GM06990 (cell line): Measurements from ENCODE around the gene SERPINA3.

ENCODE experiments used
- DNase-seq: peaks from one replicate; pipeline ENCODE4 v3.0.0-alpha.2; 2011; ENCODE audit not compliant: insufficient read length; ENCODE audit errors: extremely low read depth
- H3K27me3 ChIP-seq: replicated peaks from 2 replicates; pipeline ENCODE4 v1.6.0; 2011; ENCODE audit warnings: low read length; ENCODE audit not compliant: control insufficient read depth, insufficient read depth
- H3K36me3 ChIP-seq: 2 replicates; pipeline ENCODE4 v1.5.1; 2011; ENCODE audit warnings: low read length; ENCODE audit not compliant: control insufficient read depth, insufficient read depth
- H3K4me3 ChIP-seq: replicated peaks from 2 replicates; pipeline ENCODE4 v1.5.1; 2011; ENCODE audit warnings: low read depth, mild to moderate bottlenecking, control low read depth, low read length
- TF ChIP-seq, protein P1 (sequence below): IDR thresholded peaks from 2 replicates; pipeline ENCODE4 v1.5.1; 2011; ENCODE audit warnings: low read length, control low read depth, mild to moderate bottlenecking, inconsistent platforms; ENCODE audit not compliant: insufficient read depth, poor library complexity, severe bottlenecking

SERPINA3 gene

DNA sequence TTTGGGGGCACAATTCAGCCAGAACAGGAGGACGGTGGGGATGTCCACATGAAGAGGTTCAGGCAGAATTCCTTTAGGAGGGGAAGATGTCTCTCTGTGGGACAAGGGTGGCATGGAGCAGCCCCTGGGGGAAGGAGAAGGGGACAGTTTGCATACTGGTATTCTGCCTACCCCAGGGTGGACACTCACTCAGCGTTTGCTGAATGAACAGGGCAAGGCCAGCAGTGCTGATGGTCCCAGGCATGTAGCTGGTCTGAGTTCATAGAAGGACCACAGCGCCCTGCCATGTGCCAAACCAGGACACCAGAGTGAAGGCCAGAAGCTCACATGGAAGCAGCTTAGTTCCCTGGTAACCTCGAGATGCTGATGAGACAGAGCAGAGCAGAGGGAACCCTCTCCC lies 25.6 kb upstream of the SERPINA3 start:
- DNase-seq, result no peak
- TF ChIP-seq, protein P1, sequence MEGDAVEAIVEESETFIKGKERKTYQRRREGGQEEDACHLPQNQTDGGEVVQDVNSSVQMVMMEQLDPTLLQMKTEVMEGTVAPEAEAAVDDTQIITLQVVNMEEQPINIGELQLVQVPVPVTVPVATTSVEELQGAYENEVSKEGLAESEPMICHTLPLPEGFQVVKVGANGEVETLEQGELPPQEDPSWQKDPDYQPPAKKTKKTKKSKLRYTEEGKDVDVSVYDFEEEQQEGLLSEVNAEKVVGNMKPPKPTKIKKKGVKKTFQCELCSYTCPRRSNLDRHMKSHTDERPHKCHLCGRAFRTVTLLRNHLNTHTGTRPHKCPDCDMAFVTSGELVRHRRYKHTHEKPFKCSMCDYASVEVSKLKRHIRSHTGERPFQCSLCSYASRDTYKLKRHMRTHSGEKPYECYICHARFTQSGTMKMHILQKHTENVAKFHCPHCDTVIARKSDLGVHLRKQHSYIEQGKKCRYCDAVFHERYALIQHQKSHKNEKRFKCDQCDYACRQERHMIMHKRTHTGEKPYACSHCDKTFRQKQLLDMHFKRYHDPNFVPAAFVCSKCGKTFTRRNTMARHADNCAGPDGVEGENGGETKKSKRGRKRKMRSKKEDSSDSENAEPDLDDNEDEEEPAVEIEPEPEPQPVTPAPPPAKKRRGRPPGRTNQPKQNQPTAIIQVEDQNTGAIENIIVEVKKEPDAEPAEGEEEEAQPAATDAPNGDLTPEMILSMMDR, result no peak
- H3K4me3 ChIP-seq, result no peak overlapping the region
- H3K27me3 ChIP-seq, result no peaks in the 10 kb centered on the region; the same call in 1 of the 2 replicates
- H3K36me3 ChIP-seq, result no peaks in the 10 kb centered on the region

DNA sequence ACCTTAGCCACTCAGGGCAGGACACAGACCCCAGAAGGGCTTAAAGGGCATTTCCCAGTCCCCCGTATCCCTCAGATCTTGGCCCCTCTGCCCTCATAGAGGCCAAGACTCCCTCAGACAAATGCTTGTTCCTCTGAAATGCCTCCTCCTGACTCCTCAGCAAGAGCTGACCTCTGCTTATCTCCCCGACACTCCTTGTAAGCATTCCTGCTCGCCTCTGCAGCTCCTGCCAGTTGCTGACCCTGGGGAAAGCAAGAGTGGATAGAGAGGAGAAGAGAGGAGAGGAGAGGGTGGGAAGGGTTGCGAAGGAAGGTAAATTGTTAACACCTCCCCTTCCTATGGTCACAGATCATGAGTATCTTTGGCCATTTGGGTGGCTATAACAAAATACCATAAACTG lies 23.9 kb upstream of the SERPINA3 start:
- DNase-seq, result no peak
- no peaks in the 10 kb centered on the region; the same call in 1 of the 2 replicates for H3K27me3 ChIP-seq
- H3K4me3 ChIP-seq, result no peak overlapping the region
- no peaks in the 10 kb centered on the region for H3K36me3 ChIP-seq
- TF ChIP-seq, protein P1, result no peak

DNA sequence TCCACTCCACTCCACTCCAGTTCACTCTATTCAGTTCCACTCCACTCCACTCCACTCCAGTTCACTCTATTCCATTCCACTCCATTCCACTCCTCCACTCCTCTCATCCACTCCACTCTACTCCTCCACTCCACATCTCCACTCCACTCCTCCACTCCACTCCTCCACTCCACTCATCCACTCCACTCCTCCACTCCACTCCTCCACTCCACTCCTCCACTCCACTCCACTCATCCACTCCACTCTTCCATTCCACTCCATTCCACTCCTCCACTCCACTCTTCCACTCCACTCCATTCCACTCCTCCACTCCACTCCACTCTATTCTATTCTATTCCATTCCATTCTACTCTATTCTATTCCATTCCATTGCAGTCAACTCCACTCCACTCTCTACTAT lies 21.1 kb upstream of the SERPINA3 start:
- TF ChIP-seq, protein P1, result no peak
- Histone ChIP-seq H3K4me3 (no peak overlapping the region), H3K27me3 (no peaks in the 10 kb centered on the region; the same call in 1 of the 2 replicates), H3K36me3 (no peaks in the 10 kb centered on the region)
- DNase-seq, result no peak

DNA sequence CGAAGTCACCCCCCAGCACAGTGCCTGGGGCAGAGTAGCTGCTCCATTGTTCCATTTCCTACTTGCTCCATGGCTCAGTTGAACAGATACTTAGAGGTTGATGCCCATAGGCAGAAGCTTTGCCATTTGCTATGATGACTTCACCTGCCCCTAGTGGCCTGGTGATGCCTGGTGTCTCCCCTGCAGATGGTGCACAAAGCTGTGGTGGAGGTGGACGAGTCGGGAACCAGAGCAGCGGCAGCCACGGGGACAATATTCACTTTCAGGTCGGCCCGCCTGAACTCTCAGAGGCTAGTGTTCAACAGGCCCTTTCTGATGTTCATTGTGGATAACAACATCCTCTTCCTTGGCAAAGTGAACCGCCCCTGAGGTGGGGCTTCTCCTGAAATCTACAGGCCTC lies 20.3 kb upstream of the SERPINA3 start:
- Histone ChIP-seq H3K36me3 (no peaks in the 10 kb centered on the region), H3K4me3 (no peak overlapping the region), H3K27me3 (no peaks in the 10 kb centered on the region; the same call in 1 of the 2 replicates)
- no peak for DNase-seq
- TF ChIP-seq, protein P1, result no peak

DNA sequence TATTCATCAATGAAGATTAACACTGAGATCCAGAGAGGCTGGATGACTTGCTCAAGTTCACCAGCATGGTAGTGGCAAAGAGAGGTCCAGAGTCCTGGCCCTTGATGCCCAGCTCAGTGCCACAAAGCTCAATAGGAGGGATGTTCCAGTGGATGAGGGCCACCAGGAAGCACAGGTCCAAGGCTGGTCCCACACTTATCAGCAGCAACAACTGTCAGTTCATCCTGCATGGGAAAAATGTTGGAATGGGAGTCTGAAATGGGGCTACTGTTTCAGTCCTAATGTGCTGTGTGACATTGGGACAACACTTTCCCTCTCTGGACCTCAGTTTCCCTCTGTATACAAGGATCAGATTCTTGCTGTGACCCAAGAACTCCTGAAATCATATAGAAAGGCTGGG lies 19.7 kb upstream of the SERPINA3 start:
- H3K27me3 ChIP-seq, result no peaks in the 10 kb centered on the region; the same call in 1 of the 2 replicates
- H3K36me3 ChIP-seq, result no peaks in the 10 kb centered on the region

More for the DNA sequence above, 19.7 kb upstream of the SERPINA3 start:
- TF ChIP-seq, protein P1, result no peak
- no peak overlapping the region for H3K4me3 ChIP-seq
- no peak for DNase-seq
